Measurements from ENCODE around the gene WDFY3.

The WDFY3 gene

GRCh38 chr4:84985952-84986351, 19.5 kb upstream of the WDFY3 start:
- no peak overlapping the region for H3K4me3 ChIP-seq (replicated peaks; ENCODE audit: low read depth, low read length)
- TF ChIP-seq, protein P1, sequence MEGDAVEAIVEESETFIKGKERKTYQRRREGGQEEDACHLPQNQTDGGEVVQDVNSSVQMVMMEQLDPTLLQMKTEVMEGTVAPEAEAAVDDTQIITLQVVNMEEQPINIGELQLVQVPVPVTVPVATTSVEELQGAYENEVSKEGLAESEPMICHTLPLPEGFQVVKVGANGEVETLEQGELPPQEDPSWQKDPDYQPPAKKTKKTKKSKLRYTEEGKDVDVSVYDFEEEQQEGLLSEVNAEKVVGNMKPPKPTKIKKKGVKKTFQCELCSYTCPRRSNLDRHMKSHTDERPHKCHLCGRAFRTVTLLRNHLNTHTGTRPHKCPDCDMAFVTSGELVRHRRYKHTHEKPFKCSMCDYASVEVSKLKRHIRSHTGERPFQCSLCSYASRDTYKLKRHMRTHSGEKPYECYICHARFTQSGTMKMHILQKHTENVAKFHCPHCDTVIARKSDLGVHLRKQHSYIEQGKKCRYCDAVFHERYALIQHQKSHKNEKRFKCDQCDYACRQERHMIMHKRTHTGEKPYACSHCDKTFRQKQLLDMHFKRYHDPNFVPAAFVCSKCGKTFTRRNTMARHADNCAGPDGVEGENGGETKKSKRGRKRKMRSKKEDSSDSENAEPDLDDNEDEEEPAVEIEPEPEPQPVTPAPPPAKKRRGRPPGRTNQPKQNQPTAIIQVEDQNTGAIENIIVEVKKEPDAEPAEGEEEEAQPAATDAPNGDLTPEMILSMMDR (IDR thresholded peaks at IDR 0.05; ENCODE audit: low read depth, low read length, missing control alignments) = no peak
- DNase-seq (ENCODE audit: extremely low read depth, low read depth) = peak; percentile 25

DNA sequence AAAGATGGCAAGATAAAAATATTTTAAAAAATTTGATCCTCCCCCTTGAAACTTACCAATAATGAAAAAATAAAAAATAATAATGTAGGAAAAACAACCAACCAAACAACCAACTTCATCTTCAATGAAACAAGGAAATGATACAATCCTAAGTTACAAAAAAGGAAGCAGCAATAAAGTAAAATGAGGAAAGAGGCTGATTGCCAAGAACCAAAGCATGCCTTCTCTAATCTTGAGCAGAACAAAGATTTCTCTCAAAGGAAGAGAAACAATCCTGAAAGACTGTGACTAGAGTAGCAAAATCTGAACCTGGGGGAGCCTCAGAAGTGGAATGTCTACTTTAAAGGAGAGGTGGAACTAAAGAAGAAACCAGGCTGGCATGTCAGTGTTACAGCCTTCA, 10.9 kb upstream of the WDFY3 start:
- TF ChIP-seq, protein P1 (IDR thresholded peaks at IDR 0.05; ENCODE audit: low read depth, low read length, missing control alignments) = no peak
- DNase-seq (ENCODE audit: extremely low read depth, low read depth) = no peak
- no peak overlapping the region for H3K4me3 ChIP-seq (replicated peaks; ENCODE audit: low read depth, low read length)

GRCh38 chr4:84973856-84974255, 7.4 kb upstream of the WDFY3 start:
- TF ChIP-seq, protein P1 (IDR thresholded peaks at IDR 0.05; ENCODE audit: low read depth, low read length, missing control alignments) = no peak
- DNase-seq (ENCODE audit: extremely low read depth, low read depth) = no peak
- no peak overlapping the region for H3K4me3 ChIP-seq (replicated peaks; ENCODE audit: low read depth, low read length)

DNA sequence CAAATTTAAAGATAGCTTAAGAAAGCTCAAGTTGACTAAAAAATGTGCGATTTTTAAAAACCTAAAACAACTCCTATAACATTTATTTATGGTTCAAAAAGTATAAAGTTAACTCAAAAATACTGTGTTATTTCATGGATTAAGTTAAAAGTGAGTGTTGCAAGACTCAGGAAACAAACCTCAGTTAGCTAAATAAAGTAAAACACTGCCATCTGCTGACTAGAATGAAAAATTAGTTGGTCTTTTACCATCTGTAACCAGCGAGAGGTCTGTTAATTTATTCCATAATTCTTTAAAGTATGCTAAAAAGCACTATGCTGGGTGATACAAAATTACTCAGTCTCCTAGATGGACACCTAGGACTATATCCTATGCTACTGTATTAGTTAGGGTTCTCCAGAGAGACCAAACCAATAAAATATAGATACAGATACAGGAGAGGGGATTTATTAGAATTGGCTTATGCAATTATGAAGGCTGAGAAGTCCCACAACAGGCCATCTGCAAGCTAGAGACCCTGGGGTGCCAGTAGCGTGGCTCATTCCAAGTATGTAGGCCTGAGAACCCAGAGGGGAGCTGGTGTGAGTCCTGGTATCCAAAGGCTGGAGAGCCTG, 4.9 kb upstream of the WDFY3 start:
- no peak for DNase-seq (ENCODE audit: extremely low read depth, low read depth)
- TF ChIP-seq, protein P1 (IDR thresholded peaks at IDR 0.05; ENCODE audit: low read depth, low read length, missing control alignments) = peak; percentile 20
- no peak overlapping the region for H3K4me3 ChIP-seq (replicated peaks; ENCODE audit: low read depth, low read length)

- no peak overlapping the region for H3K4me3 ChIP-seq (replicated peaks; ENCODE audit: low read depth, low read length)
- no peak for DNase-seq (ENCODE audit: extremely low read depth, low read depth)
- TF ChIP-seq, protein P1 (IDR thresholded peaks at IDR 0.05; ENCODE audit: low read depth, low read length, missing control alignments) = no peak
Observed at GRCh38 chr4:84968925-84969324, 2.4 kb upstream of the WDFY3 start.

DNA sequence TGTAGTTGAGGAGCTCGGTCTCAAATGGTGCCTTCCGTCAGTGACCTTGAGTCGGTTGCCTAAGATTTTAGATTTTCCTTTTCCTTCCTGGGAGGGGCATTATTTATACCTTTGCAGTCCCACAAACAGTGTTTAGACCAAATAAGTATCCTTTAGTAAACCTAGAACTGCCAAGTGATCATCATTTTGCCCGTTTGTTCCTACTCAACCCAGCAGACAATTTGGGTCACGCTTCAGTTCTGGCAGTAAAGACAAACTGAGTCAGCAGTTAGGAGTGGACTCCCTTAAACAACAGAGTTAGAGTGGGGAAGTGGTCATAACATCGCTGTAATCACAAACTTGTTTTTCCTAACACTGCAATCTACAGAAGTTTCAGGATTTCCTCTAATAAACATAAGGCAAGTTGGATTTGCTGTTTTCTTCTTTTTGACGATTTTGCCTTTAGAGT, 777 bp upstream of the WDFY3 start:
- peak overlapping the region; percentile 74 for H3K4me3 ChIP-seq (replicated peaks; ENCODE audit: low read depth, low read length)
- TF ChIP-seq, protein P1 (IDR thresholded peaks at IDR 0.05; ENCODE audit: low read depth, low read length, missing control alignments) = no peak
- DNase-seq (ENCODE audit: extremely low read depth, low read depth) = no peak

Data from HFF-Myc (cell line).